Fibroblast of mammary gland (primary cell): ENCODE data around the gene CALML4.

Experiments
- DNase-seq: peaks from one replicate; pipeline ENCODE4 v3.0.0-alpha.2; 2010; ENCODE audit warnings: low read depth
- H3K4me3 ChIP-seq: 2 replicates; pipeline ENCODE4 v1.5.1; 2011; ENCODE audit warnings: low read depth, mild to moderate bottlenecking, low read length, moderate library complexity; ENCODE audit not compliant: control insufficient read depth
- TF ChIP-seq, protein P1 (sequence below): conservative IDR thresholded peaks from 2 replicates; pipeline ENCODE4 v1.5.1; 2011; ENCODE audit warnings: low read depth, low read length, inconsistent platforms; ENCODE audit not compliant: control insufficient read depth, insufficient read depth

CALML4 gene

DNA sequence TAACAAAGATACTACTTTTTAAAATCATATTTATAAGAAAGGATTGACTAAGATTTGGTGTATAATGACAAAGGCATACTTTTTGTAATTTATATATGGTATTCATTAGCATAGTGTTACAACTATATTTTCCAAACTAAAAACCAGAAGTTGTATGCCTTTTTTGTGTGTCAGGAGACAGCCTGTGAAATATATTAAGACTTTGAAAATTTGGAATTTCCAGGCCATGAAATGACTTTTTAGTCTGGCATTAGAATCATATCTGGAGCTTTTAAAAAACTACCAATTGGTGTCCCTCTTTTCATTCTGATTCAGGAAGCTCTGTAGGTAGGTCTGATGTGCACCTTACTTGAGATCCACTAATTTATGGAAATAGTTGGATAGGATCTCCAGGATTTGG, 41.9 kb downstream of the CALML4 start:
- DNase-seq = no peak
- TF ChIP-seq, protein P1, sequence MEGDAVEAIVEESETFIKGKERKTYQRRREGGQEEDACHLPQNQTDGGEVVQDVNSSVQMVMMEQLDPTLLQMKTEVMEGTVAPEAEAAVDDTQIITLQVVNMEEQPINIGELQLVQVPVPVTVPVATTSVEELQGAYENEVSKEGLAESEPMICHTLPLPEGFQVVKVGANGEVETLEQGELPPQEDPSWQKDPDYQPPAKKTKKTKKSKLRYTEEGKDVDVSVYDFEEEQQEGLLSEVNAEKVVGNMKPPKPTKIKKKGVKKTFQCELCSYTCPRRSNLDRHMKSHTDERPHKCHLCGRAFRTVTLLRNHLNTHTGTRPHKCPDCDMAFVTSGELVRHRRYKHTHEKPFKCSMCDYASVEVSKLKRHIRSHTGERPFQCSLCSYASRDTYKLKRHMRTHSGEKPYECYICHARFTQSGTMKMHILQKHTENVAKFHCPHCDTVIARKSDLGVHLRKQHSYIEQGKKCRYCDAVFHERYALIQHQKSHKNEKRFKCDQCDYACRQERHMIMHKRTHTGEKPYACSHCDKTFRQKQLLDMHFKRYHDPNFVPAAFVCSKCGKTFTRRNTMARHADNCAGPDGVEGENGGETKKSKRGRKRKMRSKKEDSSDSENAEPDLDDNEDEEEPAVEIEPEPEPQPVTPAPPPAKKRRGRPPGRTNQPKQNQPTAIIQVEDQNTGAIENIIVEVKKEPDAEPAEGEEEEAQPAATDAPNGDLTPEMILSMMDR = no peak
- H3K4me3 ChIP-seq = no peak overlapping the region

DNA sequence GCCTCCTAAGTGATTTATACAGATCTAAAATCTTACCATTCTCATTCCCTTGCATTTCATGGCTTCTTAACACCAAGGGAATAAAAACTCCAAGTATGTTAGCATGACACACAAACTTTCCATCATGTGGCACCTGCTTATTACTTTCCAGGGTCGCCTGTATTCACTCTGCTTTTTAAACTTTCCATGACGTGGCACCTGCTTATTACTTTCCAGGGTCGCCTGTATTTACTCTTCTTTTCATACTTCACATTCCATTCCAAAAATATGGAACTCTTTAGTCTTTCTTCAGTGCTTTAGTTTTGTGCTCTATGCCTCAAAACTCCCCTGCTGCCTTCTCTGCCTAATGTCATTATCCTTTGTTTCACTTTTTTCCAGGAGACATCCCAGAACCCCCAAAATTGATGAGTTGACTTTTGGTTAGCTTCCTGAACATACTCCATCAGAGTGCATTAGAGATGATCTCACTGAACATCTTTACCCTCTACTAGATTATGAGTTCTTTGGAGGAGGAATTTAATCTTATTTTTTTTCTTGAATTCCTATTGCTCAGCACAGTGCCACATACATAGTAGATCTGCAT, 47.0 kb downstream of the CALML4 start:
- TF ChIP-seq, protein P1 = no peak
- H3K4me3 ChIP-seq = no peak overlapping the region
- DNase-seq = no peak

DNA sequence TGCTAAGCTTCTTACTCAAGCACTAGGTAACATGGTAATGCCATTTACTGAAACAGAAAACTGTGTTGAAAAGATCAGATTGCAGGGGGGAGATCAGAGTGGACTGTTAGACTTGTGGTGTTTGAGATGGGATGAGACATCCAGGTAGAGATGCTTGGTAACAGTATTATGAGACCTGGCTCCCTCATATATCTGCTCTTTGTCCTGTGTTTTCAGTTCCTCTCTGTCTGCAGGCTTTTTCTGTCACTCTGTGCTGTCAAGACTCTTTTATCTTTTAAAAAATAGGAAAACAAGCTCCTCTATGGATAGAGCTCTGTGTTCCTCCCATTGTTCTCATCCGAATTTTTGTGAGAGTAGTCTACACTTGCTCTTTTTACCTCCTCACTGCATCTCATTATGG, 48.1 kb downstream of the CALML4 start:
- TF ChIP-seq, protein P1 = no peak
- no peak for DNase-seq
- H3K4me3 ChIP-seq = no peak overlapping the region

GRCh38 chr15:68154923-68155559, 50.1 kb downstream of the CALML4 start:
- H3K4me3 ChIP-seq = no peak overlapping the region
- TF ChIP-seq, protein P1 = peak; percentile 87
- DNase-seq = peak; percentile 76

GRCh38 chr15:68152342-68152741, 52.8 kb downstream of the CALML4 start:
- no peak overlapping the region for H3K4me3 ChIP-seq
- DNase-seq = no peak
- TF ChIP-seq, protein P1 = no peak

DNA sequence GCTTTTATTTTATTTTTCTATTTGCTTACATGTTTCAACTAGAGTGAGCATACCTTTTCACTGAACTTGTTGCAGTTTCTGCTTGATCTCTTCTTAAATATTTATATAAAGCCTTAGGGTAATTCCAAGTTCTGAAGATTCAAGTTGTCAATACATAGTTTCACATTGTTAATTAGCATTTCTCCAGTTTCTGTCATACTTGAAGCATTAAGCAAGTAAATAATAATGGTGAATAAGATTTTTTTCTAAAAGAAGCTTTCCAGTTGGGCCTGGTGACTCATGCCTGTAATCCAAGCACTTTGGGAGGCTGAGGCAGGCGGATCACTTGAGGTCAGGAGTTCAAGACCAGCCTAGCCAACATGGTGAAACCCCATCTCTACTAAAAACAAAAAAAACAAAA, 53.9 kb downstream of the CALML4 start:
- no peak overlapping the region for H3K4me3 ChIP-seq

More for the DNA sequence above, 53.9 kb downstream of the CALML4 start:
- TF ChIP-seq, protein P1 = no peak
- peak; percentile 12 for DNase-seq
